ENCODE results near the gene CPNE1. TPM values are rescaled to one million over a fixed set of nuclear protein-coding genes. Genes with fewer than 3 reads are reported as not detected.

The CPNE1 gene
- total and polyA plus RNA-seq, 2 donors (not counting 1 experiment from before 2014, with no cell fraction given), result 88.8 to 146 TPM

GRCh38 chr20:35632539-35633115, 32.1 kb downstream of the CPNE1 start:
- Histone ChIP-seq H3K27me3 (ENCODE audit: control insufficient read depth, insufficient read depth, low read length) (no peaks in the 10 kb centered on the region), H4K20me1 (ENCODE audit: control insufficient read depth, extremely low read depth, insufficient read depth, low read length) (no peaks in the 10 kb centered on the region), H3K9me3 (ENCODE audit: control insufficient read depth, insufficient read depth, low read depth, low read length) (no peaks in the 10 kb centered on the region), H3K4me3 (replicated peaks in 1 of 4; ENCODE audit: control extremely low read depth in 1 of 4, insufficient read depth in 1 of 4, low read depth in 3 of 4, low read length in 4 of 4) (no peak overlapping the region), H3K79me2 (ENCODE audit: control insufficient read depth, insufficient read depth, low read length) (peaks cover 23% of the 10 kb centered on the region), H3K9ac (ENCODE audit: insufficient read depth, low read length) (no peak overlapping the region), H3K4me2 (ENCODE audit: extremely low read depth, insufficient read depth, low read length) (no peak overlapping the region), H2AFZ (ENCODE audit: low read length) (no peak overlapping the region), H3K4me1 (ENCODE audit: control insufficient read depth, extremely low read depth, insufficient read depth, low read length) (no peaks in the 10 kb centered on the region), H3K36me3 (ENCODE audit: control insufficient read depth, insufficient read depth, low read length) (peaks cover 14% of the 10 kb centered on the region), H3K27ac (ENCODE audit: insufficient read depth, low read length) (no peak overlapping the region)
- no peak for DNase-seq (ENCODE audit: low read depth in 2 of 2)
- TF ChIP-seq EZH2 (IDR thresholded peaks at IDR 0.05; ENCODE audit: low read length, missing control alignments) (no peak), CTCF (conservative IDR thresholded peaks at IDR 0.05 in 1 of 2, IDR thresholded peaks at IDR 0.05 in 1 of 2; ENCODE audit: low read depth in 1 of 2, low read length in 2 of 2) (no peak)

GRCh38 chr20:35630636-35631035, 34.1 kb downstream of the CPNE1 start:
- Histone ChIP-seq H2AFZ (ENCODE audit: low read length) (no peak overlapping the region), H3K27me3 (ENCODE audit: control insufficient read depth, insufficient read depth, low read length) (no peaks in the 10 kb centered on the region), H3K79me2 (ENCODE audit: control insufficient read depth, insufficient read depth, low read length) (peaks cover 11% of the 10 kb centered on the region), H4K20me1 (ENCODE audit: control insufficient read depth, extremely low read depth, insufficient read depth, low read length) (no peaks in the 10 kb centered on the region), H3K9me3 (ENCODE audit: control insufficient read depth, insufficient read depth, low read depth, low read length) (no peaks in the 10 kb centered on the region), H3K36me3 (ENCODE audit: control insufficient read depth, insufficient read depth, low read length) (peaks cover 15% of the 10 kb centered on the region), H3K9ac (ENCODE audit: insufficient read depth, low read length) (no peak overlapping the region), H3K4me1 (ENCODE audit: control insufficient read depth, extremely low read depth, insufficient read depth, low read length) (no peaks in the 10 kb centered on the region), H3K4me3 (replicated peaks in 1 of 4; ENCODE audit: control extremely low read depth in 1 of 4, insufficient read depth in 1 of 4, low read depth in 3 of 4, low read length in 4 of 4) (no peak overlapping the region), H3K4me2 (ENCODE audit: extremely low read depth, insufficient read depth, low read length) (no peak overlapping the region), H3K27ac (ENCODE audit: insufficient read depth, low read length) (no peak overlapping the region)
- DNase-seq (ENCODE audit: low read depth in 2 of 2), result no peak
- TF ChIP-seq EZH2 (IDR thresholded peaks at IDR 0.05; ENCODE audit: low read length, missing control alignments) (no peak), CTCF (conservative IDR thresholded peaks at IDR 0.05 in 1 of 2, IDR thresholded peaks at IDR 0.05 in 1 of 2; ENCODE audit: low read depth in 1 of 2, low read length in 2 of 2) (no peak)

- Histone ChIP-seq H3K9ac (ENCODE audit: insufficient read depth, low read length) (no peak overlapping the region), H3K27me3 (ENCODE audit: control insufficient read depth, insufficient read depth, low read length) (no peaks in the 10 kb centered on the region), H3K27ac (ENCODE audit: insufficient read depth, low read length) (no peak overlapping the region), H3K4me3 (replicated peaks in 1 of 4; ENCODE audit: control extremely low read depth in 1 of 4, insufficient read depth in 1 of 4, low read depth in 3 of 4, low read length in 4 of 4) (no peak overlapping the region), H3K4me2 (ENCODE audit: extremely low read depth, insufficient read depth, low read length) (no peak overlapping the region), H3K4me1 (ENCODE audit: control insufficient read depth, extremely low read depth, insufficient read depth, low read length) (no peaks in the 10 kb centered on the region), H3K9me3 (ENCODE audit: control insufficient read depth, insufficient read depth, low read depth, low read length) (no peaks in the 10 kb centered on the region), H3K79me2 (ENCODE audit: control insufficient read depth, insufficient read depth, low read length) (peaks cover 6% of the 10 kb centered on the region), H2AFZ (ENCODE audit: low read length) (no peak overlapping the region), H4K20me1 (ENCODE audit: control insufficient read depth, extremely low read depth, insufficient read depth, low read length) (no peaks in the 10 kb centered on the region), H3K36me3 (ENCODE audit: control insufficient read depth, insufficient read depth, low read length) (peaks cover 15% of the 10 kb centered on the region)
- DNase-seq (ENCODE audit: low read depth in 2 of 2), result no peak
- no peak for TF ChIP-seq EZH2 (IDR thresholded peaks at IDR 0.05; ENCODE audit: low read length, missing control alignments)
- TF ChIP-seq CTCF (conservative IDR thresholded peaks at IDR 0.05 in 1 of 2, IDR thresholded peaks at IDR 0.05 in 1 of 2; ENCODE audit: low read depth in 1 of 2, low read length in 2 of 2), result no peak
Measured at GRCh38 chr20:35629427-35630145, 35.1 kb downstream of the CPNE1 start.

Measured in fibroblast of lung (primary cell).